ENCODE measurements around the gene PPEF2.

DNA sequence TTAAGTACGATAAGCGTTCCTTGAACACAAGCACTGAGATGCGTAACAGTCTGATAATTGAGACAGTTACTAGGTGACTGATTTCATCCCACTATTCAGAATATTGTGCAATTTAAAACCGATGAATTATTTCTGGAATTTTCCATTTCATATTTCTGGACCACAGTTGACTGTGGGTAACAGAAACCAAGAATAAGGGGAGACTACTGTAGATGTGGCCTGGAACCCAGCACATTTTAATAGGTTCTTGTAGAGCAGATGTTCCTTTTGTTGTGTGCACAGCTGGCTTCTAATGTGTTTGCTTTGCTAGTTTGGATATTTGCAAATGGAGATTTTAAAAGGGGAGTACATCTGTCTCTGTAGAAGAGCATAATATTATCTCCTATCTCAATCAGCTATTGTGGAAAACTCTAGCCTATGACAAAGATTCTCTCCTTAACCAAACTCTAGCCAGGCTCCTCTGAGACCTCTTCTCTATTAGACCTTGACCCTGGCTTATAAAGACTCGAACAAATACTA, 22.1 kb upstream of the PPEF2 start:
- TF ChIP-seq POLR2A (IDR thresholded peaks at IDR 0.05; ENCODE audit: low read depth, low read length) = no peak
- TF ChIP-seq POLR2AphosphoS5 (IDR thresholded peaks at IDR 0.05; ENCODE audit: low read depth, low read length) = no peak
- TF ChIP-seq TAF1 (IDR thresholded peaks at IDR 0.05; ENCODE audit: borderline replicate concordance, low read depth, low read length) = no peak
